Right lobe of liver (tissue), 4 donors: ENCODE data around the gene INPP4B.

Experiments used
- POLR2A ChIP-seq: fragments of 450-650 bp; IDR thresholded peaks from one replicate; pipeline ENCODE4 v1.6.1; 2017; ENCODE audit warnings: antibody characterized with exemption, mild to moderate bottlenecking
- TF ChIP-seq, protein P1 (sequence below), 4 donors: fragments of 200-600 bp in 3 of 4; fragments of 450-650 bp in 1 of 4; IDR thresholded peaks; one replicate each; pipeline versions ENCODE4 v1.5.1 to v1.8.0; 2016 to 2022; ENCODE audit warnings: antibody characterized with exemption in 4 of 4, mild to moderate bottlenecking in 2 of 4
- donor health status: DM: no; HTN: no; CAD: no.
- donor health status: DM: no; HTN: no; CAD: no.
- donor health status: DM: no; HTN: yes; CAD: no.

DNA sequence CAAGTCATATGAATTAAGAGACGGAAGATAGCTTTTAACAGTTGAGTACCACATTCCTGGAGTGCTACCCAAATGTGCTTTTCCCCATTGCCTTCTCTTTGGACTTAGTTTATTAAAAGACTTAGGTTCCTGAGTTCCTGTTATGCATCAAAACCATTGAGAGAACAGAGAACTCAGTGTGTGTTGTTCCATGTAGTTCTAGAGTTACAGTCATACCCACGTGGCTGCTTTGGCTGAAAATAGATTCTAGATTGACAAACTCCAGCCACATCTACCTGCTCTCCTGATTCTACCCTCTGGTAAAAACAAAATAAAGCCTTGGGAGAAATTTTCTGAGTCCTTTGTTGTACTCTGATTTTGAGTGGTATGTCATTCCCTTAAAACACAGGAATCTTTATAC, 824.3 kb downstream of the INPP4B start:
- TF ChIP-seq, protein P1, sequence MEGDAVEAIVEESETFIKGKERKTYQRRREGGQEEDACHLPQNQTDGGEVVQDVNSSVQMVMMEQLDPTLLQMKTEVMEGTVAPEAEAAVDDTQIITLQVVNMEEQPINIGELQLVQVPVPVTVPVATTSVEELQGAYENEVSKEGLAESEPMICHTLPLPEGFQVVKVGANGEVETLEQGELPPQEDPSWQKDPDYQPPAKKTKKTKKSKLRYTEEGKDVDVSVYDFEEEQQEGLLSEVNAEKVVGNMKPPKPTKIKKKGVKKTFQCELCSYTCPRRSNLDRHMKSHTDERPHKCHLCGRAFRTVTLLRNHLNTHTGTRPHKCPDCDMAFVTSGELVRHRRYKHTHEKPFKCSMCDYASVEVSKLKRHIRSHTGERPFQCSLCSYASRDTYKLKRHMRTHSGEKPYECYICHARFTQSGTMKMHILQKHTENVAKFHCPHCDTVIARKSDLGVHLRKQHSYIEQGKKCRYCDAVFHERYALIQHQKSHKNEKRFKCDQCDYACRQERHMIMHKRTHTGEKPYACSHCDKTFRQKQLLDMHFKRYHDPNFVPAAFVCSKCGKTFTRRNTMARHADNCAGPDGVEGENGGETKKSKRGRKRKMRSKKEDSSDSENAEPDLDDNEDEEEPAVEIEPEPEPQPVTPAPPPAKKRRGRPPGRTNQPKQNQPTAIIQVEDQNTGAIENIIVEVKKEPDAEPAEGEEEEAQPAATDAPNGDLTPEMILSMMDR (IDR thresholded peaks at IDR 0.05): no peak
- TF ChIP-seq POLR2A: no peak
